Measurements from ENCODE around the gene PCSK6. TPM values are rescaled to one million over a fixed set of nuclear protein-coding genes. Genes with fewer than 3 reads are reported as not detected.

Gene PCSK6
- polyA plus RNA-seq, 1 experiment, result 0.29 TPM

GRCh38 chr15:101374326-101374725, 115.2 kb downstream of the PCSK6 start:
- Histone ChIP-seq H3K27me3 (ENCODE audit: control insufficient read depth, insufficient read depth, low read length) (no peaks in the 10 kb centered on the region; the same call in 1 of the 2 replicates), H3K4me3 (ENCODE audit: low read depth, low read length) (no peak overlapping the region), H3K36me3 (ENCODE audit: control insufficient read depth, insufficient read depth, low read length) (no peaks in the 10 kb centered on the region)
- no peak for DNase-seq (ENCODE audit: low read depth)
- TF ChIP-seq, protein P1, sequence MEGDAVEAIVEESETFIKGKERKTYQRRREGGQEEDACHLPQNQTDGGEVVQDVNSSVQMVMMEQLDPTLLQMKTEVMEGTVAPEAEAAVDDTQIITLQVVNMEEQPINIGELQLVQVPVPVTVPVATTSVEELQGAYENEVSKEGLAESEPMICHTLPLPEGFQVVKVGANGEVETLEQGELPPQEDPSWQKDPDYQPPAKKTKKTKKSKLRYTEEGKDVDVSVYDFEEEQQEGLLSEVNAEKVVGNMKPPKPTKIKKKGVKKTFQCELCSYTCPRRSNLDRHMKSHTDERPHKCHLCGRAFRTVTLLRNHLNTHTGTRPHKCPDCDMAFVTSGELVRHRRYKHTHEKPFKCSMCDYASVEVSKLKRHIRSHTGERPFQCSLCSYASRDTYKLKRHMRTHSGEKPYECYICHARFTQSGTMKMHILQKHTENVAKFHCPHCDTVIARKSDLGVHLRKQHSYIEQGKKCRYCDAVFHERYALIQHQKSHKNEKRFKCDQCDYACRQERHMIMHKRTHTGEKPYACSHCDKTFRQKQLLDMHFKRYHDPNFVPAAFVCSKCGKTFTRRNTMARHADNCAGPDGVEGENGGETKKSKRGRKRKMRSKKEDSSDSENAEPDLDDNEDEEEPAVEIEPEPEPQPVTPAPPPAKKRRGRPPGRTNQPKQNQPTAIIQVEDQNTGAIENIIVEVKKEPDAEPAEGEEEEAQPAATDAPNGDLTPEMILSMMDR (IDR thresholded peaks at IDR 0.05; ENCODE audit: insufficient read depth, low read depth, low read length), result no peak
- POLR2A ChIA-PET, result no interaction called here
- CTCF ChIA-PET, result no interaction called here

- H3K27me3 ChIP-seq (ENCODE audit: control insufficient read depth, insufficient read depth, low read length), result no peaks in the 10 kb centered on the region; the same call in 1 of the 2 replicates
- TF ChIP-seq, protein P1 (IDR thresholded peaks at IDR 0.05; ENCODE audit: insufficient read depth, low read depth, low read length), result no peak
- ChIA-PET CTCF (no interaction called here), POLR2A (no interaction called here)
- H3K4me3 ChIP-seq (ENCODE audit: low read depth, low read length), result no peak overlapping the region
- H3K36me3 ChIP-seq (ENCODE audit: control insufficient read depth, insufficient read depth, low read length), result no peaks in the 10 kb centered on the region
- DNase-seq (ENCODE audit: low read depth), result no peak
These were observed 115.9 kb downstream of the PCSK6 start for GRCh38 chr15:101373577-101373976.

- TF ChIP-seq, protein P1 (IDR thresholded peaks at IDR 0.05; ENCODE audit: insufficient read depth, low read depth, low read length), result no peak
- Histone ChIP-seq H3K4me3 (ENCODE audit: low read depth, low read length) (no peak overlapping the region), H3K36me3 (ENCODE audit: control insufficient read depth, insufficient read depth, low read length) (no peaks in the 10 kb centered on the region), H3K27me3 (ENCODE audit: control insufficient read depth, insufficient read depth, low read length) (no peaks in the 10 kb centered on the region; the same call in 1 of the 2 replicates)
- ChIA-PET CTCF (no interaction called here), POLR2A (no interaction called here)
- no peak for DNase-seq (ENCODE audit: low read depth)
These were observed 116.5 kb downstream of the PCSK6 start for GRCh38 chr15:101372960-101373525.

DNA sequence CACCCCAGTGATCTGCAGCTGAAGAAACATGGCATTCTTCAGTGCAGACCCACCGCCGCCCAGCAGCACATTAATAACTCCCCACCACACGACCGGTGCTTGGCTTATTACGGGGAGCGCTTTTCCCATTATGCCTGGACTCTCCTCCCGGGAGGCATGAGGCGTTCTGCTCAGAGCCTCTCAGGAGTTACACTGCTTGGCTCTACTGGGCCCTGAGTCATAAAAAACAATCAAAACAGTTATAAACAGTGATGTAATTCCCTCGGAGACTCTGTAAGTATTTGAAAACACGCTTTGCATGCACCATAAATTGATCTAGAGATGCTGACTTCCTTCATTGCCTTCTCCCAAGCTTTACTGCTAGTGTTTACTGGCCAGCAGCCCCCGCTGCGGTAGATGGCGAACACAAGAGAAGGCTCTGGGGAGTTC, 117.3 kb downstream of the PCSK6 start:
- H3K36me3 ChIP-seq (ENCODE audit: control insufficient read depth, insufficient read depth, low read length), result no peaks in the 10 kb centered on the region
- CTCF ChIA-PET, result no interaction called here
- no peak for DNase-seq (ENCODE audit: low read depth)
- TF ChIP-seq, protein P1 (IDR thresholded peaks at IDR 0.05; ENCODE audit: insufficient read depth, low read depth, low read length), result no peak
- H3K27me3 ChIP-seq (ENCODE audit: control insufficient read depth, insufficient read depth, low read length), result no peaks in the 10 kb centered on the region; the same call in 1 of the 2 replicates
- POLR2A ChIA-PET, result no interaction called here
- no peak overlapping the region for H3K4me3 ChIP-seq (ENCODE audit: low read depth, low read length)

GRCh38 chr15:101371519-101371918, 118.0 kb downstream of the PCSK6 start:
- H3K4me3 ChIP-seq (ENCODE audit: low read depth, low read length), result no peak overlapping the region
- H3K27me3 ChIP-seq (ENCODE audit: control insufficient read depth, insufficient read depth, low read length), result no peaks in the 10 kb centered on the region; the same call in 1 of the 2 replicates
- TF ChIP-seq, protein P1 (IDR thresholded peaks at IDR 0.05; ENCODE audit: insufficient read depth, low read depth, low read length), result no peak
- H3K36me3 ChIP-seq (ENCODE audit: control insufficient read depth, insufficient read depth, low read length), result no peaks in the 10 kb centered on the region
- no peak for DNase-seq (ENCODE audit: low read depth)
- CTCF ChIA-PET, result no interaction called here
- POLR2A ChIA-PET, result no interaction called here

All from BJ (cell line).